K562 (cell line): ENCODE results near the gene B3GNT9. TPM values are rescaled to one million over a fixed set of nuclear protein-coding genes. Genes with fewer than 3 reads are reported as not detected.

ENCODE experiments used
- CBFA2T3 ChIP-seq: fragments of 450-650 bp; IDR thresholded peaks from 2 replicates; pipeline ENCODE4 v1.6.1; 2017
- DIDO1 ChIP-seq: fragments of 450-650 bp; IDR thresholded peaks from 2 replicates; pipeline ENCODE4 v1.6.1; 2016; ENCODE audit warnings: low read depth, missing biosample characterization, missing genetic modification characterization
- ERF ChIP-seq: fragments of 450-650 bp; formaldehyde crosslinking; IDR thresholded peaks from 2 replicates; pipeline ENCODE4 v1.4.0; 2020; ENCODE audit warnings: mild to moderate bottlenecking, mixed read lengths
- HDAC1 ChIP-seq, 2 experiments: fragments of 450-650 bp; IDR thresholded peaks; 2 replicates each; pipeline ENCODE4 v1.6.1; 2016 to 2017; ENCODE audit warnings: inconsistent platforms in 1 of 2, mild to moderate bottlenecking in 1 of 2, moderate library complexity in 1 of 2
- HDAC2 ChIP-seq: fragments of 450-650 bp; IDR thresholded peaks from 2 replicates; pipeline ENCODE4 v1.6.1; 2016; ENCODE audit warnings: mild to moderate bottlenecking
- MAFG ChIP-seq: fragments of 450-650 bp; conservative IDR thresholded peaks from 2 replicates; pipeline ENCODE4 v1.6.1; 2016; ENCODE audit warnings: missing genetic modification characterization, missing compliant biosample characterization
- MECOM ChIP-seq: fragments of 250-450 bp; sonication (Bioruptor Pico); IDR thresholded peaks from 2 replicates; pipeline ENCODE4 v1.8.0; 2022; ENCODE audit warnings: inconsistent platforms
- NFE2 ChIP-seq: IDR thresholded peaks from 2 replicates; pipeline ENCODE4 v1.6.1; 2014; ENCODE audit warnings: antibody characterized with exemption, low read depth
- NFE2L1 ChIP-seq: fragments of 450-650 bp; IDR thresholded peaks from 2 replicates; pipeline ENCODE4 v1.6.1; 2016; ENCODE audit warnings: missing genetic modification characterization, low read depth, mild to moderate bottlenecking, missing compliant biosample characterization, moderate library complexity, borderline replicate concordance
- NFRKB ChIP-seq: fragments of 450-650 bp; IDR thresholded peaks from 2 replicates; pipeline ENCODE4 v1.6.1; 2016; ENCODE audit warnings: low read depth
- RCOR1 ChIP-seq, 2 experiments: IDR thresholded peaks; 2 replicates each; pipeline ENCODE4 v1.6.1; 2012; ENCODE audit warnings: low read depth in 2 of 2, low read length in 2 of 2, borderline replicate concordance in 1 of 2, improper control_type of control experiment in 1 of 2
- TGIF2 ChIP-seq: sonication (generic); formaldehyde crosslinking; IDR thresholded peaks from 2 replicates; pipeline ENCODE4 v1.8.1; 2022; ENCODE audit warnings: mild to moderate bottlenecking, missing genetic modification reagents, moderate library complexity
- ZBTB7A ChIP-seq: IDR thresholded peaks from 2 replicates; pipeline ENCODE4 v1.6.1; 2011; ENCODE audit warnings: low read depth, mild to moderate bottlenecking, low read length, moderate library complexity, borderline replicate concordance; ENCODE audit not compliant: control insufficient read depth
- ZNF197 ChIP-seq: fragments of 200-800 bp; sonication (Bioruptor generic); IDR thresholded peaks from 2 replicates; pipeline ENCODE4 v1.6.1; 2016; ENCODE audit warnings: low read depth, missing genetic modification characterization, missing compliant biosample characterization
- ZNF780A ChIP-seq: fragments of 250-450 bp; sonication (Bioruptor Pico); IDR thresholded peaks from 2 replicates; pipeline ENCODE4 v1.5.0; 2021; ENCODE audit warnings: mild to moderate bottlenecking
- polyA plus RNA-seq, 8 experiments: library from polyadenylated mRNA; depleted of rRNA in 4 of 8; stranded (reverse) in 5 of 8; unstranded in 3 of 8; fragments of >200 nt; fragmentation: Nextera tagmentation in 2 of 8; fragmentation: Illumina TruSeq in 1 of 8; extraction: Ambion mirVana in 2 of 8; extraction: Trizol in 1 of 8; gene quantifications; 2 replicates each; pipeline versions ENCODE4 v1.2.1 to v1.2.3, GENCODE V29; 2011 to 2014; ENCODE audit warnings: inconsistent platforms in 1 of 8, missing spikeins in 1 of 8
- total RNA-seq, 7 experiments: library from RNA; depleted of rRNA in 6 of 7; stranded (reverse); fragments of >200 nt in 6 of 7; fragmentation: Illumina TruSeq in 2 of 7; extraction: Trizol in 2 of 7; gene quantifications; 2 replicates each; pipeline versions ENCODE4 v1.2.1 to v1.2.3, GENCODE V29; 2011 to 2021; ENCODE audit warnings: low replicate concordance in 1 of 7
- TF ChIP-seq, protein P1 (sequence below): sonication (generic); formaldehyde crosslinking; IDR thresholded peaks from 2 replicates; pipeline ENCODE4 v1.8.0; 2022; ENCODE audit warnings: mild to moderate bottlenecking, missing genetic modification reagents
- TF ChIP-seq, protein P2 (sequence below), 3 experiments: IDR thresholded peaks in 2 of 3; conservative IDR thresholded peaks in 1 of 3; 2 replicates each; pipeline ENCODE4 v1.5.1; 2011 to 2012; ENCODE audit warnings: low read length in 3 of 3, mild to moderate bottlenecking in 3 of 3, control low read depth in 2 of 3, improper control_type of control experiment in 1 of 3, inconsistent platforms in 1 of 3, low read depth in 1 of 3, mixed read lengths in 1 of 3, moderate library complexity in 1 of 3; ENCODE audit not compliant: insufficient read depth in 2 of 3
- TF ChIP-seq, protein P3 (sequence below): IDR thresholded peaks from 2 replicates; pipeline ENCODE4 v1.6.1; 2011; ENCODE audit warnings: borderline replicate concordance, low read depth, mild to moderate bottlenecking, moderate library complexity, low read length; ENCODE audit not compliant: insufficient read depth, poor library complexity, severe bottlenecking
- TF ChIP-seq, protein P4 (sequence below): fragments of 250-450 bp; sonication (Bioruptor Pico); IDR thresholded peaks from 2 replicates; pipeline ENCODE4 v1.8.0; 2021; ENCODE audit warnings: borderline replicate concordance, mild to moderate bottlenecking, moderate library complexity; ENCODE audit not compliant: poor library complexity, severe bottlenecking

The B3GNT9 gene
- total and polyA plus RNA-seq, 9 of the 15 experiments (the other 6 are each of a cell fraction or from before 2014, with no cell fraction given): 0.01 to 1.8 (median 1.1) TPM; not detected in 1

DNA sequence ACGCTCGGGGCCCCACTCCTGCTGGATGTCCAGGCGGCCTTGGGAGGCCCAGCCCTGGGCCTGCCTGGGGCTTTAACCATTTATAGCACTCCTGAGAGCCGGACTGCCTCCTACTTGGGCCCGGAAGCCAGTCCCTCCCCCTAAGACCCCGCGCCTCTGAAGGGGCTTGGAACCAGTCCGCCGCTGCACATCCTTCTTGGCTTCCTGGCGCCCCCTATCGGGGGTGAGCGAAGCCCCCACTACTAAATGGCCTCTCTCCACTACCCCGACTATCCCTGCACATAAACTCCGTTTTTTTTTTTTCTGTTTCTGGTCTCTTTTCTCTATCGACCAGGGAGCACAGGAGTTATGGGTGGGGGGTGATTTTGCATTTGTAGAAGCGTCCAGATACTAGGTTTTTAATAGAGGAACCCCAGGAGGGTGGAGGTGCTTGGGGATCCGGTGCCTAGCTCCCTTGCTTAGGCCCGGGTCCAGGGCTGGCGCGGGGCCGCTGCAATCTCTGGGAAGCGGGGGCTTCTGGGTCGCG, 18.9 kb upstream of the B3GNT9 start (continued):
- TF ChIP-seq, protein P1, sequence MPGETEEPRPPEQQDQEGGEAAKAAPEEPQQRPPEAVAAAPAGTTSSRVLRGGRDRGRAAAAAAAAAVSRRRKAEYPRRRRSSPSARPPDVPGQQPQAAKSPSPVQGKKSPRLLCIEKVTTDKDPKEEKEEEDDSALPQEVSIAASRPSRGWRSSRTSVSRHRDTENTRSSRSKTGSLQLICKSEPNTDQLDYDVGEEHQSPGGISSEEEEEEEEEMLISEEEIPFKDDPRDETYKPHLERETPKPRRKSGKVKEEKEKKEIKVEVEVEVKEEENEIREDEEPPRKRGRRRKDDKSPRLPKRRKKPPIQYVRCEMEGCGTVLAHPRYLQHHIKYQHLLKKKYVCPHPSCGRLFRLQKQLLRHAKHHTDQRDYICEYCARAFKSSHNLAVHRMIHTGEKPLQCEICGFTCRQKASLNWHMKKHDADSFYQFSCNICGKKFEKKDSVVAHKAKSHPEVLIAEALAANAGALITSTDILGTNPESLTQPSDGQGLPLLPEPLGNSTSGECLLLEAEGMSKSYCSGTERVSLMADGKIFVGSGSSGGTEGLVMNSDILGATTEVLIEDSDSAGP (CRISPR knock-in tag): no peak
- no peak for TF ChIP-seq ZNF197 (CRISPR knock-in tag)
- 0 out of 2 replicates have a peak, but pooled peaks have one; percentile 15 for TF ChIP-seq HDAC2
- TF ChIP-seq ZBTB7A: peak; percentile 96; the same call in 1 of the 2 replicates
- no peak for TF ChIP-seq MAFG (tag)
- no peak for TF ChIP-seq DIDO1 (tag)
- TF ChIP-seq, protein P2, sequence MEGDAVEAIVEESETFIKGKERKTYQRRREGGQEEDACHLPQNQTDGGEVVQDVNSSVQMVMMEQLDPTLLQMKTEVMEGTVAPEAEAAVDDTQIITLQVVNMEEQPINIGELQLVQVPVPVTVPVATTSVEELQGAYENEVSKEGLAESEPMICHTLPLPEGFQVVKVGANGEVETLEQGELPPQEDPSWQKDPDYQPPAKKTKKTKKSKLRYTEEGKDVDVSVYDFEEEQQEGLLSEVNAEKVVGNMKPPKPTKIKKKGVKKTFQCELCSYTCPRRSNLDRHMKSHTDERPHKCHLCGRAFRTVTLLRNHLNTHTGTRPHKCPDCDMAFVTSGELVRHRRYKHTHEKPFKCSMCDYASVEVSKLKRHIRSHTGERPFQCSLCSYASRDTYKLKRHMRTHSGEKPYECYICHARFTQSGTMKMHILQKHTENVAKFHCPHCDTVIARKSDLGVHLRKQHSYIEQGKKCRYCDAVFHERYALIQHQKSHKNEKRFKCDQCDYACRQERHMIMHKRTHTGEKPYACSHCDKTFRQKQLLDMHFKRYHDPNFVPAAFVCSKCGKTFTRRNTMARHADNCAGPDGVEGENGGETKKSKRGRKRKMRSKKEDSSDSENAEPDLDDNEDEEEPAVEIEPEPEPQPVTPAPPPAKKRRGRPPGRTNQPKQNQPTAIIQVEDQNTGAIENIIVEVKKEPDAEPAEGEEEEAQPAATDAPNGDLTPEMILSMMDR (IDR thresholded peaks at IDR 0.05 in 2 of 3, conservative IDR thresholded peaks at IDR 0.05 in 1 of 3; ENCODE audit: insufficient read depth in 2 of 3, low read depth in 1 of 3, low read length in 3 of 3): peak; percentile 65 to 82 (median 73)
- TF ChIP-seq ZNF780A (CRISPR knock-in tag): no peak
- no peak for TF ChIP-seq CBFA2T3
- TF ChIP-seq HDAC1 (IDR thresholded peaks at IDR 0.05): no peak
- no peak for TF ChIP-seq MECOM (CRISPR knock-in tag)
- no peak for TF ChIP-seq NFE2L1 (tag)
- TF ChIP-seq TGIF2 (CRISPR knock-in tag): no peak
- TF ChIP-seq, protein P3, sequence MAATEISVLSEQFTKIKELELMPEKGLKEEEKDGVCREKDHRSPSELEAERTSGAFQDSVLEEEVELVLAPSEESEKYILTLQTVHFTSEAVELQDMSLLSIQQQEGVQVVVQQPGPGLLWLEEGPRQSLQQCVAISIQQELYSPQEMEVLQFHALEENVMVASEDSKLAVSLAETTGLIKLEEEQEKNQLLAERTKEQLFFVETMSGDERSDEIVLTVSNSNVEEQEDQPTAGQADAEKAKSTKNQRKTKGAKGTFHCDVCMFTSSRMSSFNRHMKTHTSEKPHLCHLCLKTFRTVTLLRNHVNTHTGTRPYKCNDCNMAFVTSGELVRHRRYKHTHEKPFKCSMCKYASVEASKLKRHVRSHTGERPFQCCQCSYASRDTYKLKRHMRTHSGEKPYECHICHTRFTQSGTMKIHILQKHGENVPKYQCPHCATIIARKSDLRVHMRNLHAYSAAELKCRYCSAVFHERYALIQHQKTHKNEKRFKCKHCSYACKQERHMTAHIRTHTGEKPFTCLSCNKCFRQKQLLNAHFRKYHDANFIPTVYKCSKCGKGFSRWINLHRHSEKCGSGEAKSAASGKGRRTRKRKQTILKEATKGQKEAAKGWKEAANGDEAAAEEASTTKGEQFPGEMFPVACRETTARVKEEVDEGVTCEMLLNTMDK: peak; percentile 87
- TF ChIP-seq ERF (CRISPR knock-in tag): no peak
- TF ChIP-seq, protein P4, sequence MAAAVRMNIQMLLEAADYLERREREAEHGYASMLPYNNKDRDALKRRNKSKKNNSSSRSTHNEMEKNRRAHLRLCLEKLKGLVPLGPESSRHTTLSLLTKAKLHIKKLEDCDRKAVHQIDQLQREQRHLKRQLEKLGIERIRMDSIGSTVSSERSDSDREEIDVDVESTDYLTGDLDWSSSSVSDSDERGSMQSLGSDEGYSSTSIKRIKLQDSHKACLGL (CRISPR knock-in tag): no peak
- TF ChIP-seq RCOR1 (IDR thresholded peaks at IDR 0.05; ENCODE audit: borderline replicate concordance in 1 of 2, low read depth in 2 of 2, low read length in 2 of 2): 0 out of 4 replicates have a peak, but pooled peaks of 1 of the 2 experiments have one; percentile 41
- no peak for TF ChIP-seq NFE2
- TF ChIP-seq NFRKB: peak; percentile 34; the same call in 1 of the 2 replicates
